SK-N-SH (cell line): ENCODE measurements around the gene PHLPP2. TPM values are rescaled to one million over a fixed set of nuclear protein-coding genes. Genes with fewer than 3 reads are reported as not detected.
"Not testable (repeated sequence)": the region's sequence is repeated elsewhere in the genome, so short reads cannot be mapped to it uniquely, and the experiment has no call there.

ENCODE experiments used
- CTCF ChIA-PET: fragments of 300-600, 350-600 bp; formaldehyde crosslinking; extraction: SDS; loops from one replicate; lab custom pipeline; 2021; lab: Yijun Ruan, JAX
- POLR2A ChIA-PET: fragments of 350-600 bp; sonication (Branson Sonifier 250); formaldehyde crosslinking; extraction: SDS; loops from one replicate; lab custom pipeline; 2020; ENCODE audit warnings: antibody characterized with exemption, inconsistent platforms; lab: Yijun Ruan, JAX
- DNase-seq: peaks from one replicate; pipeline ENCODE4 v3.0.0; 2012
- H2AFZ ChIP-seq: fragments of 200-600 bp; sonication (generic); 2 replicates; pipeline ENCODE4 v1.8.1; 2016; ENCODE audit warnings: antibody characterized with exemption, mild to moderate bottlenecking, low read depth
- H3F3A ChIP-seq: fragments of 200-600 bp; sonication (generic); replicated peaks from 2 replicates; pipeline ENCODE3; 2016; ENCODE audit warnings: antibody characterized with exemption, mild to moderate bottlenecking; ENCODE audit not compliant: insufficient read depth
- H3K27ac ChIP-seq, 2 experiments: fragments of 200-500 bp in 1 of 2; fragments of 200-600 bp in 1 of 2; sonication (Bioruptor generic) in 1 of 2; sonication (generic), shearing (Covaris generic) in 1 of 2; 2 replicates each; pipeline versions ENCODE4 v1.5.1 to v1.6.1; 2014 to 2016; ENCODE audit warnings: low read depth in 2 of 2, inconsistent platforms in 1 of 2, low read length in 1 of 2, mild to moderate bottlenecking in 1 of 2, mixed read lengths in 1 of 2
- H3K27me3 ChIP-seq: fragments of 200-600 bp; sonication (generic), shearing (Covaris generic); 2 replicates; pipeline ENCODE4 v1.6.1; 2016; ENCODE audit warnings: mixed run types; ENCODE audit not compliant: insufficient read depth
- H3K36me3 ChIP-seq, 2 experiments: fragments of 200-500 bp in 1 of 2; fragments of 200-600 bp in 1 of 2; sonication (Bioruptor generic) in 1 of 2; sonication (generic) in 1 of 2; replicated peaks in 1 of 2; 2 replicates each; pipeline versions ENCODE3 to v1.5.1; 2014 to 2016; ENCODE audit warnings: low read length in 1 of 2, mild to moderate bottlenecking in 1 of 2; ENCODE audit not compliant: insufficient read depth in 2 of 2, control insufficient read depth in 1 of 2
- H3K4me1 ChIP-seq, 2 experiments: fragments of 200-500 bp in 1 of 2; fragments of 200-600 bp in 1 of 2; sonication (Bioruptor generic) in 1 of 2; sonication (generic), shearing (Covaris generic) in 1 of 2; 2 replicates each; pipeline versions ENCODE4 v1.5.1 to v1.6.1; 2014 to 2016; ENCODE audit warnings: low read depth in 1 of 2, low read length in 1 of 2, mixed run types in 1 of 2; ENCODE audit not compliant: insufficient read depth in 2 of 2, control insufficient read depth in 1 of 2
- H3K4me2 ChIP-seq: fragments of 200-600 bp; sonication (generic), shearing (Covaris generic); 2 replicates; pipeline ENCODE4 v1.6.1; 2017; ENCODE audit warnings: mixed run types
- H3K4me3 ChIP-seq, 2 experiments: fragments of 200-500 bp in 1 of 2; fragments of 200-600 bp in 1 of 2; sonication (Bioruptor generic) in 1 of 2; sonication (generic), shearing (Covaris generic) in 1 of 2; 2 replicates each; pipeline versions ENCODE4 v1.5.1 to v1.8.1; 2014 to 2016; ENCODE audit warnings: low read depth in 2 of 2, inconsistent platforms in 1 of 2, low read length in 1 of 2, mild to moderate bottlenecking in 1 of 2, mixed read lengths in 1 of 2, moderate library complexity in 1 of 2
- H3K79me2 ChIP-seq: fragments of 200-600 bp; sonication (generic); 2 replicates; pipeline ENCODE4 v1.8.1; 2017; ENCODE audit warnings: mild to moderate bottlenecking; ENCODE audit not compliant: insufficient read depth
- H3K9ac ChIP-seq: fragments of 200-600 bp; sonication (generic); 2 replicates; pipeline ENCODE4 v1.6.1; 2017; ENCODE audit warnings: mixed run types
- H3K9me2 ChIP-seq: fragments of 200-600 bp; sonication (generic); 2 replicates; pipeline ENCODE4 v1.6.1; 2017; ENCODE audit warnings: mixed run types
- H3K9me3 ChIP-seq: fragments of 200-600 bp; sonication (generic); 2 replicates; pipeline ENCODE4 v1.6.1; 2017; ENCODE audit warnings: mixed run types, mild to moderate bottlenecking, moderate library complexity
- H4K20me1 ChIP-seq: fragments of 200-600 bp; sonication (generic); 2 replicates; pipeline ENCODE4 v1.6.1; 2017; ENCODE audit warnings: mild to moderate bottlenecking, mixed run types; ENCODE audit not compliant: insufficient read depth
- FOXM1 ChIP-seq: IDR thresholded peaks from 2 replicates; pipeline ENCODE4 v1.4.0; 2012; ENCODE audit warnings: low read depth, mild to moderate bottlenecking
- IRF3 ChIP-seq: fragments of 150-350 bp; IDR thresholded peaks from 2 replicates; pipeline ENCODE4 v1.6.1; 2016; ENCODE audit warnings: mild to moderate bottlenecking, low read depth, low read length
- MXI1 ChIP-seq: IDR thresholded peaks from 2 replicates; pipeline ENCODE4 v1.6.1; 2012; ENCODE audit warnings: mild to moderate bottlenecking, low read depth, low read length, improper control_type of control experiment
- NRF1 ChIP-seq: IDR thresholded peaks from 2 replicates; pipeline ENCODE4 v1.6.1; 2012; ENCODE audit warnings: low read depth, mild to moderate bottlenecking, low read length
- RAD21 ChIP-seq: IDR thresholded peaks from 2 replicates; pipeline ENCODE4 v1.6.1; 2012; ENCODE audit warnings: mild to moderate bottlenecking, low read length
- RXRA ChIP-seq: IDR thresholded peaks from 2 replicates; pipeline ENCODE4 v1.4.0; 2012; ENCODE audit warnings: low read depth, mild to moderate bottlenecking, borderline replicate concordance
- SMC3 ChIP-seq: IDR thresholded peaks from 2 replicates; pipeline ENCODE4 v1.6.1; 2012; ENCODE audit warnings: low read depth, low read length, improper control_type of control experiment
- USF1 ChIP-seq: IDR thresholded peaks from 2 replicates; pipeline ENCODE4 v1.4.0; 2012; ENCODE audit warnings: low read depth, borderline replicate concordance
- WGBS: methylation state at CpG from one replicate; pipeline ENCODE4 v1.1.6; 2017; ENCODE audit warnings: low lambda C conversion rate; 5-methylcytosine and 5-hydroxymethylcytosine counted together
- polyA plus RNA-seq, 3 experiments: library from polyadenylated mRNA; depleted of rRNA; stranded (reverse); fragments of >200 nt; gene quantifications; 2 replicates each; pipeline ENCODE4 v1.2.3, GENCODE V29; 2012
- small RNA-seq, 7 experiments: library from RNA; depleted of rRNA; stranded (forward); fragments of <200 nt; gene quantifications; one replicate each; pipeline ENCODE3, GENCODE V24; 2012

PHLPP2 gene
- polyA plus RNA-seq, 1 of the 3 experiments (the other 2 are of a cell fraction): 5.5 TPM

- Histone ChIP-seq H3K79me2 (no peaks in the 10 kb centered on the region), H4K20me1 (no peaks in the 10 kb centered on the region), H3K4me3 (no peak overlapping the region), H3F3A (no peaks in the 10 kb centered on the region)
- CTCF ChIA-PET: interaction anchor here (0.9 kb wide), 1 partner anchor 25 kb away, joined by 3 read pairs; no protein-coding TSS in a partner anchor
- TF ChIP-seq MXI1 (no peak), IRF3 (no peak), RXRA (no peak), NRF1 (no peak), USF1 (no peak), RAD21 (no peak), SMC3 (no peak), FOXM1 (no peak)
- TF ChIP-seq, all 33 proteins: peak for 0
- Histone ChIP-seq H3K9me2 (no peaks in the 10 kb centered on the region), H3K36me3 (no peaks in the 10 kb centered on the region), H3K9me3 (no peaks in the 10 kb centered on the region), H3K4me1 (no peaks in the 10 kb centered on the region), H3K4me2 (no peak overlapping the region), H3K27me3 (peaks cover 3% of the 10 kb centered on the region; the same call in 1 of the 2 replicates), H3K9ac (no peak overlapping the region), H3K27ac (no peak overlapping the region), H2AFZ (no peak overlapping the region)
- POLR2A ChIA-PET: no interaction called here
- DNase-seq: no peak
- WGBS: 12% methylated on average over 7 of the region's 8 CpGs
Measured at GRCh38 chr16:71600822-71601221, 123.7 kb downstream of the PHLPP2 start.

GRCh38 chr16:71598426-71598825 is 126.1 kb downstream of the PHLPP2 start:
- H3K4me1 ChIP-seq, H2AFZ ChIP-seq, H3K27ac ChIP-seq, H3K36me3 ChIP-seq, H3K79me2 ChIP-seq, POLR2A ChIA-PET, H4K20me1 ChIP-seq, H3K9me3 ChIP-seq, DNase-seq, H3K4me3 ChIP-seq, H3K27me3 ChIP-seq, H3K4me2 ChIP-seq, H3K9me2 ChIP-seq, H3K9ac ChIP-seq, H3F3A ChIP-seq: not testable (repeated sequence)
- CTCF ChIA-PET: interaction anchor here (1.1 kb wide), 1 partner anchor 13 kb away, joined by 3 read pairs; no protein-coding TSS in a partner anchor
- WGBS: 18% methylated on average over 2 of the region's 2 CpGs

GRCh38 chr16:71595340-71595826 is 129.1 kb downstream of the PHLPP2 start:
- H3K27ac ChIP-seq, H3F3A ChIP-seq, H3K4me2 ChIP-seq, H3K36me3 ChIP-seq, H3K79me2 ChIP-seq, H3K9ac ChIP-seq, POLR2A ChIA-PET, H3K9me2 ChIP-seq, H2AFZ ChIP-seq, DNase-seq, H3K4me3 ChIP-seq, H3K27me3 ChIP-seq, H3K9me3 ChIP-seq, H4K20me1 ChIP-seq, H3K4me1 ChIP-seq: not testable (repeated sequence)
- WGBS: 39% methylated on average over 7 of the region's 7 CpGs
- CTCF ChIA-PET: interaction anchor here (2.6 kb wide), 1 partner anchor 16 kb away, joined by 13 read pairs; no protein-coding TSS in a partner anchor

Small RNA genes lying within 50 kb of the gene (small RNA-seq; reads per million reads assigned to genes)
- gene RNU6-208P: 0 to 0.19 (median 0) reads per million in 7 experiments
- gene SNORA70D: 0 to 0.11 (median 0) reads per million in 7 experiments
- gene SNORD71: 55.7 to 2,277 (median 182) reads per million in 7 experiments

Other genes starting within 250 kb of the PHLPP2 start
- gene ZNF19, start 235.4 kb downstream of the PHLPP2 start, polyA plus RNA-seq (2012; rRNA removed): 1.4 and 2.3 TPM in 2 replicates
- gene CHST4, start 198.3 kb downstream of the PHLPP2 start, polyA plus RNA-seq (2012; rRNA removed): 0.08 and 0.18 TPM in 2 replicates
- not detected in 2 replicates for gene TAT, start 147.6 kb downstream of the PHLPP2 start, polyA plus RNA-seq (2012; rRNA removed)
- gene MARVELD3, start 98.5 kb downstream of the PHLPP2 start, polyA plus RNA-seq (2012; rRNA removed): not detected in 2 replicates
- 23.8 and 33.8 TPM in 2 replicates for gene AP1G1, start 84.1 kb upstream of the PHLPP2 start, polyA plus RNA-seq (2012; rRNA removed)
- gene ATXN1L, start 121.3 kb upstream of the PHLPP2 start, polyA plus RNA-seq (2012; rRNA removed): 8.0 and 11.0 TPM in 2 replicates
- gene ZNF821, start 159.5 kb upstream of the PHLPP2 start, polyA plus RNA-seq (2012; rRNA removed): 7.7 and 8.8 TPM in 2 replicates
- gene IST1, start 170.8 kb upstream of the PHLPP2 start, polyA plus RNA-seq (2012; rRNA removed): 133 and 187 TPM in 2 replicates